Skeletal muscle satellite cell (primary cell): Measurements from ENCODE around the gene PELI2.
A peak's percentile ranks its signal among the peaks of the same experiment; 100 is the strongest.

ENCODE experiments used
- H3K27me3 ChIP-seq: 2 replicates; pipeline ENCODE4 v1.7.0; 2013; ENCODE audit warnings: low read length; ENCODE audit not compliant: control insufficient read depth, insufficient read depth
- H3K36me3 ChIP-seq: 2 replicates; pipeline ENCODE4 v1.7.0; 2013; ENCODE audit warnings: mild to moderate bottlenecking, control low read depth, low read length; ENCODE audit not compliant: insufficient read depth
- H3K4me1 ChIP-seq: 2 replicates; pipeline ENCODE4 v1.7.0; 2013; ENCODE audit warnings: low read length; ENCODE audit not compliant: control insufficient read depth, insufficient read depth
- H3K4me2 ChIP-seq: 2 replicates; pipeline ENCODE4 v1.7.0; 2013; ENCODE audit warnings: mild to moderate bottlenecking, low read length
- H3K4me3 ChIP-seq: 2 replicates; pipeline ENCODE4 v1.7.0; 2013; ENCODE audit warnings: low read length
- H3K9ac ChIP-seq: 2 replicates; pipeline ENCODE4 v1.7.0; 2013; ENCODE audit warnings: mild to moderate bottlenecking, low read depth, low read length, moderate library complexity
- H3K9me3 ChIP-seq: replicated peaks from 2 replicates; pipeline ENCODE4 v1.7.0; 2013; ENCODE audit warnings: mild to moderate bottlenecking, control low read depth, low read length

PELI2 gene

DNA sequence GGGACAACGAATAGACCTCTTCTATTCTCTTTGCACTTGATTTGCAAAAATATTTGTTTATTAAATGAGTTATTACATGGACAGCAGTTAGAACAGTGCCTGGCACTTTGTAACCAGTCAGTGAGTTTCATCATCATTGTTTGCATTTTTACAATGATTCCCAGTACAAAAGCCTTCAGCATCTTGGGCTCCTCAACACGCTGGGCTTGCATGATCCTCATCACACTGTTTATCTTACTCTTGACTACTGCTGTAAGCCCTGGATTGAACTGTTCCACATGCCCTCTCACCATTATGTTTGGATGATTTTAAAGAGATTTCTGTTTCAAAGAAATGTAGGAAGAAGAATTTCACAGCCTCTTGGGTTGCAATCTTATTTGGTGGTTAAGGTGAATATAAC is 204.3 kb downstream of the PELI2 start:
- Histone ChIP-seq H3K4me1 (peaks cover 20% of the 10 kb centered on the region), H3K36me3 (no peaks in the 10 kb centered on the region), H3K9me3 (no peaks in the 10 kb centered on the region), H3K9ac (no peak overlapping the region), H3K4me2 (no peak overlapping the region), H3K27me3 (no peaks in the 10 kb centered on the region), H3K4me3 (no peak overlapping the region)

DNA sequence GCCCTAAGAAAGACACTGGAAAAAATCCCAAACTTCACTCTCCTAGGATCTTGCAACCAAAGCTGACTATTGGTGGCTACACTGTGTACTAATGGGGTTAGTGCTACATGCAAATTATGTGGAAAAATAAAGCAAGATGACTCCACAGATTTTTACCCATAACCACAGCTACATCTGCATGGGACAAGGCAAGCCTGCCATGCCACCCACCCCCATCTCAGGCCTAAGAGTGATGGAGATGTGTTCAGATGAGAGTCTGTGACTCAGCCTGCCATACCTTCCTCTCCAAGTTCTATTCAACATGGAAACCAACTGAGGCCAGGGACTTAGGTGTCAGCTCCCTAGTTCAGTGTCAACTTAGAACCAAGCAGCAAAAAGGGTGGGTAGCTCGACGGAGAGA is 206.2 kb downstream of the PELI2 start:
- Histone ChIP-seq H3K4me3 (peak overlapping the region; percentile 30), H3K36me3 (no peaks in the 10 kb centered on the region), H3K27me3 (no peaks in the 10 kb centered on the region), H3K9me3 (no peaks in the 10 kb centered on the region), H3K9ac (no peak overlapping the region), H3K4me2 (peak overlapping the region; percentile 50), H3K4me1 (peaks cover 20% of the 10 kb centered on the region)

DNA sequence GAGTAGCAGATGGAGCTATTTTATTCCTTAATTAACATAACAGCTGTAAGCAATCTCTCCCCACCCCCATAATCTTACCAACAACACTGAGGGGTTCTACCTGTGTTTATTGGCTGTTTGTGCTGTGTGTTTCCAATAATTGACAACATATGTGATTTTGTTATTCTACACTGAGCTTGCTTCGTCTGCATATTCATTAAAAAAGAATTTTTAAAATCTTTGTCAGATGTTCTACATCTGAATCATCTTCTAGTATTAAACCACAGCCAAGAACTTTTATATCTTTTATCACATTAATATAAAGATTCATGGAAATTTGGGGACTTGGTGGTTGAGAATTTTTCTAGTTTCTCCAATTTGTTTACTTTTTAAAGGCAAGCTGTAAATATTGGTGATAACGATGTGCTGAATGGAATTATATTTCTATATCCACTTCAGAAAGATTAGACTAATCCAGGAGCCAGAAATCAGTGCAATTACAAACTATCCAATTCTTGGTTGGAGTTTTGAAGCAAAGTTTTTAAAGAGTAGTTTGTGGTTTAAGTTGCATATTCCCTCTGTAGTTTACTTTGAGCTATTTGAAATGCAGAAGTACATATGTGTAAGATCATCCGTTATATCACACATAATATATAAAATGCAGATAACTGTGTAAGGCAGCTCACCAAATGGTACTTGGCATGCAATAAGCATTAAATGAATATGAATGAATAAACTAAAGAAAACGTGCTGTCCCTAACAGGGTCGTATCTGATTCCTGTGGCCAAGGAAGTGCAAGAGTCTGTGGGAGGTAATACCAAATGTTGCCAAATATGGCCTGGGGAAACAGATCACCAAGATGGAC is 206.9 kb downstream of the PELI2 start:
- H3K27me3 ChIP-seq: no peaks in the 10 kb centered on the region
- H3K4me1 ChIP-seq: peaks cover 20% of the 10 kb centered on the region
- H3K36me3 ChIP-seq: no peaks in the 10 kb centered on the region
- H3K9ac ChIP-seq: peak overlapping the region; percentile 0
- H3K4me2 ChIP-seq: peak overlapping the region; percentile 50
- no peaks in the 10 kb centered on the region for H3K9me3 ChIP-seq
- H3K4me3 ChIP-seq: peak overlapping the region; percentile 30

DNA sequence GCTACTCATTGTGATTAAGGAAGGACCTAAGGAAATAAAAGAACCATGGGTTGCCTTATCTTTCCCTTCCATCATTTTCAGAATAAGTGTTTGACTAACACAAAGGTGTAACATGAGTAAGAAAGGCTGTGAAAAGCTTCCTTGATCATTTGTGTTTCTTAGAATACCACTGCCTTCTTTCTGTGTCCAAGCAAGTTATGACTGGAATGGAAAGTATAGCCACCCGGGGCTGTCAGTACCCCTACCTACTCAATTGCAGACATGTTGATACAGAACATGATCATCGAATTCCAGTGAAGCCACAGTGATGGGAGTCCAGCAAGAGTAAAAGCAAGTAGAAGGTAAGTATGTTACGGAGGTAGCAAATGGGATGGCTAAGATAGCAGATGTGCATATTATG is 209.8 kb downstream of the PELI2 start:
- no peaks in the 10 kb centered on the region for H3K9me3 ChIP-seq
- H3K4me2 ChIP-seq: no peak overlapping the region
- no peaks in the 10 kb centered on the region for H3K27me3 ChIP-seq
- H3K36me3 ChIP-seq: no peaks in the 10 kb centered on the region
- no peak overlapping the region for H3K9ac ChIP-seq
- no peak overlapping the region for H3K4me3 ChIP-seq
- peaks cover 30% of the 10 kb centered on the region for H3K4me1 ChIP-seq

DNA sequence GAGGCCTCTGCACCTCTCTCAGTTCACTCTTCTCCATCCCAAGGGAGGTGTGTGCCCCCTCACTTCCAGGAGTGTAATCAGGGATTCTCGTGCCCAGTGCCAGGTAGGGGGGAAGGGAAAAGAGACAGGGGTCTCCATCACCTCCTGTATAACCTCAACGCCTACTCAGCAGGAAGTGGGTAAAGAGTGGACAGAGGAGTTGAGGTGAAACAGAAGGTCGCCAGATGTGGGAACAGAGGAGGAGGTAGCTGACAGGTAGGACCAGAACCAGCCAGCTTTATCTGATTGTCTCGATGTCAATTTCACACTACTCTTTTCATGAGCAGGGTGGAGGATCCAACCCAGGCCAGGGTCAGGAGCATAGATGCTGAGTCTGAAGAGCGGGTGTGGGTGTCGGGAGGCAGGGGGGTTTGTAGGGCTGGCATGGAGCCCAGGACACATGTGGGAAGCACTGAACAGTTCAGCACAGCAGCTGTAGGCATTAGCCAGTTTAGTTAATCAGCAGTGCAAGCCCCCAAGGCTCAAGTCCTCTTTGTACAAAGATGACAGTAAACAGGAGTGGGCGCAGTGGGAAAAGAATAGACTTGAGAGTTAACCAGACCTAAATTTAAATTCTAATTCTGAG is 213.5 kb downstream of the PELI2 start:
- Histone ChIP-seq H3K4me1 (peaks cover 30% of the 10 kb centered on the region), H3K9ac (no peak overlapping the region), H3K4me3 (no peak overlapping the region), H3K4me2 (no peak overlapping the region), H3K9me3 (no peaks in the 10 kb centered on the region), H3K27me3 (no peaks in the 10 kb centered on the region), H3K36me3 (no peaks in the 10 kb centered on the region)

DNA sequence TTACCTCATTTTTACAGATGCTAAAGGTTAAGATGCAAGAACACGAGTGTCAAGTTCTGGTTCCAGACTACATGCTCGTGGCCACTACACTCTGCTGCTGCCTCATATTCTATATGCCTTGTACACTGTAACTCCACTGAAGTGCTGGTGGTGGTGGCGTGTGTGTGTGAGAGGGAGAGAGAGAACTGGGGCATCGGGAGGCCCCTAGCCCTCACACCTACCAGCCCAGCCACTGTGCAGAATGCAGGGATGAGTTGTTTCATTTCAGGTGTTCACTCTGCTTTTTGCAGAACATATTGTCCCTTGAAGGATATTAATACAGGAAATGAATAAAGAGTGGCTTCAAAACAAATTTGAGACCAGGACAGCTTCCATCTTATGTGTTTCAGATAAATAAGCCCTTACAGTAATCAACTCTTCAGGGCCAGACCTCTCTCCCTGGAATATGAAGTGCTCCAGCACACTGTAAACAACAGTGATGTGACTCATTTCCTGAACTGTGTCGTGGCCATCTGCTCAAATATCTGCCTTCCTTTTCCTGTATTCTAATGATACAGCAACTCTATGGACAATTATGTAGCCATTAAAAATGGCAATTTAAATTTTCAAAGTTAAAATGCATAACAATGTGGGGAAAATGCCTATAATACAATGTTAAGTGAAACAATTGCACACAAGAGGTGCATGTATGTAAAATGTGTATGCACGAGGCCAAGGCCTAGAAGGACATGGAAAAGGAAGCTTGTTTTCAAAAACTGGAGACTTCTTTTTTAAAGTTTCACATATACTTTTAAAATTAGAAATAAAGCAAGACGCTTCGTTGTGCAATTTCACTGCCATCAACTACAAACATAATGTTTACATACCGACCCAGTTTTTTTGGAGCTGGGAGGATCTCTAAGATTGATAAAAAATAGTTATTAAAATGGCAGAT is 215.4 kb downstream of the PELI2 start:
- Histone ChIP-seq H3K4me2 (peak overlapping the region; percentile 40), H3K4me1 (peaks cover 30% of the 10 kb centered on the region), H3K9me3 (no peaks in the 10 kb centered on the region), H3K9ac (peak overlapping the region; percentile 31), H3K27me3 (no peaks in the 10 kb centered on the region), H3K36me3 (no peaks in the 10 kb centered on the region), H3K4me3 (no peak overlapping the region)

GRCh38 chr14:56334458-56334857 is 216.2 kb downstream of the PELI2 start:
- H3K4me1 ChIP-seq: peaks cover 35% of the 10 kb centered on the region
- no peaks in the 10 kb centered on the region for H3K9me3 ChIP-seq
- H3K36me3 ChIP-seq: no peaks in the 10 kb centered on the region
- H3K27me3 ChIP-seq: no peaks in the 10 kb centered on the region
- peak overlapping the region; percentile 31 for H3K9ac ChIP-seq
- H3K4me2 ChIP-seq: no peak overlapping the region
- H3K4me3 ChIP-seq: no peak overlapping the region

DNA sequence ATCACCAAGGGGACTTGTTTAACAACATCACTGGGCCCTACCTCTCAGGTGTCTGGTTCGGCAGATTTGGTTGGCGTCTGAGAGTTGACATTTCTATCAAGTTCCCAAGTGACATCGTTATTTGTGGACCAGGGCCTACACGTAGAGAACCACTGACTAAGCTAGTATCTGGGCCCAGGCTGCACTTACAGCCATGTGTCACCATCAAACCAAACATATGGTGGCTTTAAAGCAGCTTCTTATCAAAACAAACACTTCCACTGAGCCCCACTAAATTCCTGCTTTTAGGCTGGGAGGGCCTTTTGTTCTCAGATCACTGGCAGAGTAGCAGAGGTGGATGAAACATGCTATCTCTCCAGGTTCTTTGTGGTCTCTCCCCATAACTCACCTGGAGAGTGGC is 220.5 kb downstream of the PELI2 start:
- no peaks in the 10 kb centered on the region for H3K36me3 ChIP-seq
- no peak overlapping the region for H3K9ac ChIP-seq
- H3K4me1 ChIP-seq: peaks cover 44% of the 10 kb centered on the region
- H3K4me2 ChIP-seq: no peak overlapping the region
- no peaks in the 10 kb centered on the region for H3K27me3 ChIP-seq
- no peak overlapping the region for H3K4me3 ChIP-seq
- H3K9me3 ChIP-seq: no peaks in the 10 kb centered on the region

DNA sequence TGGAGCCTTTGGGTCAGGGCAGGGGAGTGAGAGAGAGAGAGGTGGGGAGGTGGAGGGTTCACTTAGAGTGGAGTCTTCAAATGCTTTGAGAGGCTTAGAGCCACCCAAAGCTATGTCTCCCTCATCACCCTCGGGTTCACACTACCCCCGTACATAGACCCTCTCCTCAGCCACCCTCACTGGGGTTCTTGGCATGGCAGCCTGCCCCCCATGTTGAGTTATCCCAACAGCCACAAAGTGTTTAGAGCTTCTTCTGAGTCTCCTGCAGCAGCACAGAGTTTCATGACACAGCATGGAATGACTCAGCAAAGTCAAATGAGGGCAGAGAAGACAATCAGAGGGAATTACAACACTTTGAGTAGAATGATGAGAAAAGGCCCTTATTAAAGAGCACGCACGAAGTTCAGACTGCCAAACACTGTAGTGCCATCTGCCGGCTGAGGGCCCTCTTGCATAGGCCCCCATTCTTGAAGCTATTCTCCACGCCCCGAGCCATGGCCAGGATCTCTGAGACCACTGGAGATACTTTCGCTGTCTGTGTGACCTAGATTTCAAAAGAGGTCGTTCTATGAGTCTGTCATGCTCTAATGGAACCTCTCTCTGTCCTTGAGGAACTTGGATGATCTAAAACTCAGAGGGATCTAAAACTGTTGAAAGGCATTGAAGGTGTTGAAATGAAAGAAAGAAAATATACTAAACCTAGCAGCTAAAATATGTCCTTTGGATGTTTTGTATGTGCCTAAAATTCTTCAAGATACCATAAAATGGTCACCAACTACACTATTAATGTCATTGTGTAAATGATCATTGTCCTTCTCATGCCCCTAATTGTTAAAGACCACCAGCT is 221.9 kb downstream of the PELI2 start:
- H3K27me3 ChIP-seq: no peaks in the 10 kb centered on the region
- H3K36me3 ChIP-seq: no peaks in the 10 kb centered on the region
- H3K9me3 ChIP-seq: no peaks in the 10 kb centered on the region
- peaks cover 30% of the 10 kb centered on the region for H3K4me1 ChIP-seq
- H3K9ac ChIP-seq: peak overlapping the region; percentile 70
- H3K4me3 ChIP-seq: no peak overlapping the region
- H3K4me2 ChIP-seq: peak overlapping the region; percentile 64

- no peaks in the 10 kb centered on the region for H3K9me3 ChIP-seq
- H3K4me3 ChIP-seq: no peak overlapping the region
- no peaks in the 10 kb centered on the region for H3K36me3 ChIP-seq
- peaks cover 30% of the 10 kb centered on the region for H3K4me1 ChIP-seq
- H3K9ac ChIP-seq: no peak overlapping the region
- no peaks in the 10 kb centered on the region for H3K27me3 ChIP-seq
- H3K4me2 ChIP-seq: no peak overlapping the region
Observed at GRCh38 chr14:56340932-56341331, 222.7 kb downstream of the PELI2 start.
